ENCODE measurements around the gene IL36RN. TPM values are rescaled to one million over a fixed set of nuclear protein-coding genes. Genes with fewer than 3 reads are reported as not detected.

The IL36RN gene
- total RNA-seq, 1 experiment from 2014 or later: not detected

GRCh38 chr2:113025737-113026136, 33.3 kb upstream of the IL36RN start:
- no peaks in the 10 kb centered on the region for H3K9me3 ChIP-seq
- Mint-ChIP-seq H3K4me3 (ENCODE audit: unreplicated experiment) (no peak overlapping the region), H3K27me3 (ENCODE audit: insufficient read depth, unreplicated experiment) (peaks cover 34% of the 10 kb centered on the region), H3K9me3 (ENCODE audit: unreplicated experiment) (no peaks in the 10 kb centered on the region), H3K4me1 (ENCODE audit: low read depth, unreplicated experiment) (no peaks in the 10 kb centered on the region), H3K27ac (ENCODE audit: unreplicated experiment) (no peak overlapping the region), H3K36me3 (ENCODE audit: insufficient read depth, unreplicated experiment) (no peaks in the 10 kb centered on the region)
- CTCF ChIA-PET: no interaction called here
- no TSS peak for BruUV-seq (replicated peaks)
- H3K4me1 ChIP-seq: no peaks in the 10 kb centered on the region
- intact Hi-C loops (cut with micrococcal nuclease; ENCODE audit: unreplicated experiment): no loop called here
- POLR2A ChIA-PET: no interaction called here
- peaks cover 5% of the 10 kb centered on the region; the same call in 1 of the 2 replicates for H3K27me3 ChIP-seq (replicated peaks; ENCODE audit: control insufficient read depth, insufficient read depth, low read length)
- DNase-seq: no peak
- TF ChIP-seq, protein P1, sequence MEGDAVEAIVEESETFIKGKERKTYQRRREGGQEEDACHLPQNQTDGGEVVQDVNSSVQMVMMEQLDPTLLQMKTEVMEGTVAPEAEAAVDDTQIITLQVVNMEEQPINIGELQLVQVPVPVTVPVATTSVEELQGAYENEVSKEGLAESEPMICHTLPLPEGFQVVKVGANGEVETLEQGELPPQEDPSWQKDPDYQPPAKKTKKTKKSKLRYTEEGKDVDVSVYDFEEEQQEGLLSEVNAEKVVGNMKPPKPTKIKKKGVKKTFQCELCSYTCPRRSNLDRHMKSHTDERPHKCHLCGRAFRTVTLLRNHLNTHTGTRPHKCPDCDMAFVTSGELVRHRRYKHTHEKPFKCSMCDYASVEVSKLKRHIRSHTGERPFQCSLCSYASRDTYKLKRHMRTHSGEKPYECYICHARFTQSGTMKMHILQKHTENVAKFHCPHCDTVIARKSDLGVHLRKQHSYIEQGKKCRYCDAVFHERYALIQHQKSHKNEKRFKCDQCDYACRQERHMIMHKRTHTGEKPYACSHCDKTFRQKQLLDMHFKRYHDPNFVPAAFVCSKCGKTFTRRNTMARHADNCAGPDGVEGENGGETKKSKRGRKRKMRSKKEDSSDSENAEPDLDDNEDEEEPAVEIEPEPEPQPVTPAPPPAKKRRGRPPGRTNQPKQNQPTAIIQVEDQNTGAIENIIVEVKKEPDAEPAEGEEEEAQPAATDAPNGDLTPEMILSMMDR (IDR thresholded peaks at IDR 0.05; ENCODE audit: insufficient read depth in 1 of 2, low read depth in 1 of 2, low read length in 1 of 2, severe bottlenecking in 1 of 2, unreplicated experiment in 1 of 2): no peak
- no peak overlapping the region for H3K4me3 ChIP-seq (ENCODE audit: low read depth, low read length)
- no peaks in the 10 kb centered on the region for H3K36me3 ChIP-seq (ENCODE audit: control insufficient read depth, insufficient read depth, low read length)

- Histone ChIP-seq H3K27me3 (replicated peaks; ENCODE audit: control insufficient read depth, insufficient read depth, low read length) (peaks cover 5% of the 10 kb centered on the region; the same call in 1 of the 2 replicates), H3K4me1 (no peaks in the 10 kb centered on the region), H3K4me3 (ENCODE audit: low read depth, low read length) (no peak overlapping the region), H3K9me3 (no peaks in the 10 kb centered on the region), H3K36me3 (ENCODE audit: control insufficient read depth, insufficient read depth, low read length) (no peaks in the 10 kb centered on the region)
- TF ChIP-seq, protein P1 (IDR thresholded peaks at IDR 0.05; ENCODE audit: insufficient read depth in 1 of 2, low read depth in 1 of 2, low read length in 1 of 2, severe bottlenecking in 1 of 2, unreplicated experiment in 1 of 2): no peak
- Mint-ChIP-seq H3K4me3 (ENCODE audit: unreplicated experiment) (no peak overlapping the region), H3K27ac (ENCODE audit: unreplicated experiment) (no peak overlapping the region), H3K36me3 (ENCODE audit: insufficient read depth, unreplicated experiment) (no peaks in the 10 kb centered on the region), H3K27me3 (ENCODE audit: insufficient read depth, unreplicated experiment) (peaks cover 29% of the 10 kb centered on the region), H3K4me1 (ENCODE audit: low read depth, unreplicated experiment) (no peaks in the 10 kb centered on the region), H3K9me3 (ENCODE audit: unreplicated experiment) (no peaks in the 10 kb centered on the region)
- ChIA-PET CTCF (no interaction called here), POLR2A (no interaction called here)
- DNase-seq: no peak
- no TSS peak for BruUV-seq (replicated peaks)
- intact Hi-C loops (cut with micrococcal nuclease; ENCODE audit: unreplicated experiment): no loop called here
Measured at GRCh38 chr2:113027691-113028090, 31.3 kb upstream of the IL36RN start.

DNA sequence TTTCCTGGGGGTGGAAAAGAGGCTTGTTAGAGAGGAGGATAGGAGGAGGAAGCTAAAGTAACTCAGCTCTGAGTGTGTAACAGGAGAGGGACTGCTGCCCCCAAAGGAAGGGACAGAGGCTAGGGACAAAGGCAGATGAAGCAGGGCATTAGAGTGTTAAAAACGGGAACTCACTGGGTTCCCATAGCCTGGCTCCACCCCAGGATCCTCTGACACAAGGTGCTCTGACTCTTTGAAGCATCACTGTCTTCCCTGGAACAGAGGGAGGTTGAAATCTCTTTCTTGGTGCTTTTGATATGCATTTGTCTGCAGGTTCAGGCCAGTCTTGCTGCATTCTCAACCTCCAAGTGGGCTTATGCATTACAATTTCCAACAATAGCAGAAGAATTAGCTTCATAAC, 30.9 kb upstream of the IL36RN start:
- TF ChIP-seq, protein P1 (IDR thresholded peaks at IDR 0.05; ENCODE audit: insufficient read depth in 1 of 2, low read depth in 1 of 2, low read length in 1 of 2, severe bottlenecking in 1 of 2, unreplicated experiment in 1 of 2): no peak
- Mint-ChIP-seq H3K27ac (ENCODE audit: unreplicated experiment) (no peak overlapping the region), H3K27me3 (ENCODE audit: insufficient read depth, unreplicated experiment) (peaks cover 28% of the 10 kb centered on the region), H3K9me3 (ENCODE audit: unreplicated experiment) (no peaks in the 10 kb centered on the region), H3K4me1 (ENCODE audit: low read depth, unreplicated experiment) (no peaks in the 10 kb centered on the region), H3K36me3 (ENCODE audit: insufficient read depth, unreplicated experiment) (no peaks in the 10 kb centered on the region), H3K4me3 (ENCODE audit: unreplicated experiment) (no peak overlapping the region)
- POLR2A ChIA-PET: no interaction called here
- no peak for DNase-seq
- no peaks in the 10 kb centered on the region for H3K4me1 ChIP-seq
- BruUV-seq (replicated peaks): no TSS peak
- peaks cover 5% of the 10 kb centered on the region; the same call in 1 of the 2 replicates for H3K27me3 ChIP-seq (replicated peaks; ENCODE audit: control insufficient read depth, insufficient read depth, low read length)
- no peak overlapping the region for H3K4me3 ChIP-seq (ENCODE audit: low read depth, low read length)
- intact Hi-C loops (cut with micrococcal nuclease; ENCODE audit: unreplicated experiment): no loop called here
- CTCF ChIA-PET: no interaction called here
- H3K36me3 ChIP-seq (ENCODE audit: control insufficient read depth, insufficient read depth, low read length): no peaks in the 10 kb centered on the region
- no peaks in the 10 kb centered on the region for H3K9me3 ChIP-seq

All from Caco-2 (cell line).